SK-N-SH (cell line): ENCODE results near the gene EFCAB11.

Experiments used
- CTCF ChIP-seq: fragments of 200-600 bp; sonication (generic); IDR thresholded peaks from 2 replicates; pipeline ENCODE4 v1.6.1; 2017; ENCODE audit warnings: antibody characterized with exemption, mild to moderate bottlenecking, moderate library complexity
- EP300 ChIP-seq, 2 experiments: IDR thresholded peaks; 2 replicates each; pipeline versions ENCODE4 v1.4.0 to v1.6.1; 2012; ENCODE audit warnings: borderline replicate concordance in 1 of 2, low read depth in 1 of 2, low read length in 1 of 2
- EZH2phosphoT487 ChIP-seq: fragments of 200-600 bp; sonication (generic); IDR thresholded peaks from 2 replicates; pipeline ENCODE4 v1.6.1; 2017; ENCODE audit warnings: low read depth, mixed run types, mild to moderate bottlenecking, antibody characterized with exemption, moderate library complexity, borderline replicate concordance
- FOXJ3 ChIP-seq: sonication (generic); formaldehyde crosslinking; IDR thresholded peaks from 2 replicates; pipeline ENCODE4 v1.5.1; 2020; ENCODE audit warnings: mild to moderate bottlenecking, missing genetic modification reagents
- GABPA ChIP-seq: IDR thresholded peaks from 2 replicates; pipeline ENCODE4 v1.4.0; 2012; ENCODE audit warnings: low read depth, mild to moderate bottlenecking
- RAD21 ChIP-seq: IDR thresholded peaks from 2 replicates; pipeline ENCODE4 v1.6.1; 2012; ENCODE audit warnings: mild to moderate bottlenecking, low read length
- RCOR1 ChIP-seq: fragments of 150-350 bp; IDR thresholded peaks from 2 replicates; pipeline ENCODE4 v1.6.1; 2017; ENCODE audit warnings: antibody characterized with exemption, low read length
- SMC3 ChIP-seq: IDR thresholded peaks from 2 replicates; pipeline ENCODE4 v1.6.1; 2012; ENCODE audit warnings: low read depth, low read length, improper control_type of control experiment
- USF2 ChIP-seq: fragments of 150-350 bp; IDR thresholded peaks from 2 replicates; pipeline ENCODE4 v1.6.1; 2017; ENCODE audit warnings: antibody characterized with exemption, low read length, low read depth, borderline replicate concordance
- YY1 ChIP-seq: IDR thresholded peaks from 2 replicates; pipeline ENCODE4 v1.4.0; 2012; ENCODE audit warnings: low read depth, mild to moderate bottlenecking

- no peak for TF ChIP-seq SMC3
- TF ChIP-seq CTCF, result no peak
- TF ChIP-seq RAD21, result no peak
- no peak for TF ChIP-seq EZH2phosphoT487
- TF ChIP-seq GABPA, result no peak
- TF ChIP-seq USF2, result no peak
- no peak for TF ChIP-seq EP300 (IDR thresholded peaks at IDR 0.05; ENCODE audit: borderline replicate concordance in 1 of 2, low read depth in 1 of 2, low read length in 1 of 2)
- no peak for TF ChIP-seq FOXJ3 (CRISPR knock-in tag)
- no peak for TF ChIP-seq YY1
- no peak for TF ChIP-seq RCOR1
Measured at GRCh38 chr14:89992273-89992672, 37.7 kb upstream of the EFCAB11 start.
